CD4-positive, alpha-beta T cell treated with Interleukin-4 for 4 hours (primary cell): Measurements from ENCODE around the gene TRIM22.
"Not testable (repeated sequence)": the region's sequence is repeated elsewhere in the genome, so short reads cannot be mapped to it uniquely, and the experiment has no call there.

ENCODE experiments used
- DNase-seq: peaks from one replicate; pipeline ENCODE4 v3.0.0-alpha.2; 2020

The TRIM22 gene

GRCh38 chr11:5691238-5691963 is 1.8 kb downstream of the TRIM22 start:
- peak; percentile 10 for DNase-seq

DNA sequence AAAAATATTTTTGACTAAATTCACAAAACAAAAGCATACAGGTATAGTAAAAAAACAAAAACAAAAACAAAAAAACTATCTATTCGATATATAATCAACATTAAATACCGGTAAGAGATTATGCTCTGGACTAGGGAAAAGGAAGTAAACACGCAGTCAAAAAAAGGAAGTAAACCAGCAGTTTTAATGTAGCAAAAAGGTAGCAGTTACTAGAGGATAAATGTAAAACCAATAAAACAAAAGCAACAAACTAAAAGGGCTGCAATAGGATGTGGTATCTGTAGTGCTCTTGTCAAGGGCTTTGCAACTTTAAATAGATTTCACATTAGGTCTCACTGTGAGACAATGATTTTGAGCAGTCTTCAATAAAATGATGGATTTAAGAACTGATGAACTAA is 2.4 kb downstream of the TRIM22 start:
- peak; percentile 30 for DNase-seq

DNA sequence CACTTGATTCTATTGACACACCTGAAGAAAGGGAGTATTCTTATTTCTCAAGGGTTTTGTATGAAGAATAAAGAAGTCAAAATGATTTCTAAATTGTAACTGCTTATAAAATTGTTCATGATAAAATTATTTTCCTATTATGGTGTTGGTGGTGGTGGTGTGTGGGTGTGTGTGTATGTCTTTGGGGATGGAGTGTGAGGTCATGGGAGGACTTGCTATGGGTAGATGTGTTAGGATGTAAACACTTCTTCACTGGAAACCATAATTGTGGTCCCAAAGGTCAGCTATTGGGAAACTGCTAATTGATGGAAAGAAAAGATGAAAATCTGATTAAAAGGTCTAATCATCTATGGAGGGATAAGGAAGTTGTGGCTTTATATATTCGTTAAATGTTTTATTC is 5.1 kb downstream of the TRIM22 start:
- no peak for DNase-seq

GRCh38 chr11:5695580-5695979 is 6.0 kb downstream of the TRIM22 start:
- no peak for DNase-seq

DNA sequence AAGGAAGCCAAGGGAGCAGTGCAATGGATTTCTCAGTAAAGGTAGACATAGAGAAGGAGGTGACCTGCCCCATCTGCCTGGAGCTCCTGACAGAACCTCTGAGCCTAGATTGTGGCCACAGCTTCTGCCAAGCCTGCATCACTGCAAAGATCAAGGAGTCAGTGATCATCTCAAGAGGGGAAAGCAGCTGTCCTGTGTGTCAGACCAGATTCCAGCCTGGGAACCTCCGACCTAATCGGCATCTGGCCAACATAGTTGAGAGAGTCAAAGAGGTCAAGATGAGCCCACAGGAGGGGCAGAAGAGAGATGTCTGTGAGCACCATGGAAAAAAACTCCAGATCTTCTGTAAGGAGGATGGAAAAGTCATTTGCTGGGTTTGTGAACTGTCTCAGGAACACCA is 6.6 kb downstream of the TRIM22 start:
- DNase-seq: no peak

- DNase-seq: no peak
Measured at GRCh38 chr11:5698281-5698680, 8.7 kb downstream of the TRIM22 start.

- DNase-seq: no peak
Measured at GRCh38 chr11:5700421-5701054, 10.9 kb downstream of the TRIM22 start.

GRCh38 chr11:5701055-5701577 is 11.5 kb downstream of the TRIM22 start:
- no peak for DNase-seq

- no peak for DNase-seq
Measured at GRCh38 chr11:5703741-5704536, 14.3 kb downstream of the TRIM22 start.

GRCh38 chr11:5705688-5706087 is 16.1 kb downstream of the TRIM22 start:
- DNase-seq: no peak

DNA sequence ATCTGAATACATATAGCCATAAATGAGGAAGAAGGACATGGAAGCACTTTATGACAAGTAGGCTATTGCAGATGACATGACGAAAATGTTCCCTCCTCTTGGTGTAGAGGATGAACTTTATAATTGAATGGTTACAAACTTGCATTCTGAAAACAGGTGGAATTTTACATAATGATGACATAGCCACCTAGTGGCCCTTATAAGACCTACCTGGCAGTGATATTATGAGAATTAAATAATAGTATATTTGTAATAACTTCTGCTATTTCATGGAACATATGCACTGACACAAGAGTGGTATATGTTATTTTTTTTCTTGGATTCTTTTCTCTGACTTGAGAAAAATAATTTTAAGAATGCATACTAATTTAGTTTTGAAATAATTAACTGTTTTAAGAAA is 22.9 kb downstream of the TRIM22 start:
- peak; percentile 38 for DNase-seq

DNA sequence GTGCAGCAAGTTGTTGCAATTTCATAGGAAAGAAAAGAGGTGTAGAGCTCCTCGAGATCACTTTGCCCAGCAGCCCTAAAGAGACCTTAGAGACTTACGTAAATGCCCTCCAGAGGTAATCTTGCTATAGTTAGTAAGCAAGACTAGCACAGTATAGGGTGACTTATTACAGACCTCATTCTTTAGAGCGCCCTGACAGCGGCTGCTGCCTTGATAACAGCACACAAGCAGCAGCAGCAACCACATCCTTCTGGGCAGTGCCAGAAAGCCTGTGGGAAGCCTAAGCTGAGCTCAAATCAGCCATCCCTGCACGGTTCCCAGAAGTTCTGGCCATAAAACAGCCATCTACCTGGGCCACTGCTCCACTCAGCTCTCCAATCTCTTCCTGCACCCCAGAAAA is 24.1 kb downstream of the TRIM22 start:
- no peak for DNase-seq

- not testable (repeated sequence) for DNase-seq
Measured at GRCh38 chr11:5716518-5716917, 26.9 kb downstream of the TRIM22 start.

GRCh38 chr11:5719703-5720495 is 30.3 kb downstream of the TRIM22 start:
- no peak for DNase-seq

DNA sequence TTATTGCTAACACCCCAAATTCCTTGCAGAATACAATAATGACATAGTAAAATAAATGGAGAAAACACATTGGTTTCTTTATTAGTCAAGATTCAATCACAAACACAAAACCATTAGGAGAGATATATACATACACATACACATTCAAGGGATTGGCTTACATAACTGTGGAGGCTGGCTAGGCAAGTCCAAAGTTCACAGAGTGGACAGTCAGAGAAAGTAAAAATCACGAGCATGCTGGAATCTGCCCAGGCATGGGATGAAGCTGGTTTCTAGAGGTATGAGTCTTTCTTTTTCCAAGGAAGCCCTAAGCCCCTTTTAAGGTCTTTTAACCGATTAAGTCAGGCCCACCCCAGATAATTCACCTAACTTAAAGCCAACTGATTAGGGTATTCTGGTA is 33.0 kb downstream of the TRIM22 start:
- no peak for DNase-seq

DNA sequence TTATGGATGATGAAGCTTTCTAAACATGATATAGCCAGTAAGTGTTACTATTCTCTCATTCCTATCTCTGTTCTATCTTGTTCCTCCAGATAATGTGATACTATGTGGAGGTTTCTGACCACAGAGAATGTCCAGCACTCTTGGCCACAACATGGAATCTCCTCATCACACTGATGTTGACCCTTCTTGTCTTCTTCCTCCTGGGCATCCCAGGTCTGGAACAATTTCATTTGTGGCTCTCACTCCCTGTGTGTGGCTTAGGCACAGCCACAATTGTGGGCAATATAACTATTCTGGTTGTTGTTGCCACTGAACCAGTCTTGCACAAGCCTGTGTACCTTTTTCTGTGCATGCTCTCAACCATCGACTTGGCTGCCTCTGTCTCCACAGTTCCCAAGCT is 36.8 kb downstream of the TRIM22 start:
- DNase-seq: no peak

- DNase-seq: no peak
Measured at GRCh38 chr11:5727691-5728090, 38.1 kb downstream of the TRIM22 start.

DNA sequence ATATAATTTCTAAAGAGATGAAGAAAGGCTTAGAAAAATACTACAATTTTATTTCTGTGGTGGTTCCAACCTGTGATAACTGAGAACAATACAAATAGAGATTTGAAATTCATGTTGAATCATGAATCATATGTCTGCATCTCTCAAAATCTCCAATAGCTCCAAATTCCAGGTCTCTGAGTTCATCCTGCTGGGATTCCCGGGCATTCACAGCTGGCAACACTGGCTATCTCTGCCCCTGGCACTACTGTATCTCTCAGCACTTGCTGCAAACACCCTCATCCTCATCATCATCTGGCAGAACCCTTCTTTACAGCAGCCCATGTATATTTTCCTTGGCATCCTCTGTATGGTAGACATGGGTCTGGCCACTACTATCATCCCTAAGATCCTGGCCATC is 46.8 kb downstream of the TRIM22 start, which contains the start of gene OR56B1:
TSS of gene OR56B1 (plus strand) at position 53 of the 400 bp plus-strand sequence. CDS start at position 122, 69 bp downstream.
- no peak for DNase-seq

DNA sequence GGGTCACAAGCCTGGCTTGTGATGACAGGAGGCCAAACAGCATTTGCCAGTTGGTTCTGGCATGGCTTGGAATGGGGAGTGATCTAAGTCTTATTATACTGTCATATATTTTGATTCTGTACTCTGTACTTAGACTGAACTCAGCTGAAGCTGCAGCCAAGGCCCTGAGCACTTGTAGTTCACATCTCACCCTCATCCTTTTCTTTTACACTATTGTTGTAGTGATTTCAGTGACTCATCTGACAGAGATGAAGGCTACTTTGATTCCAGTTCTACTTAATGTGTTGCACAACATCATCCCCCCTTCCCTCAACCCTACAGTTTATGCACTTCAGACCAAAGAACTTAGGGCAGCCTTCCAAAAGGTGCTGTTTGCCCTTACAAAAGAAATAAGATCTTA is 47.5 kb downstream of the TRIM22 start:
- no peak for DNase-seq

DNA sequence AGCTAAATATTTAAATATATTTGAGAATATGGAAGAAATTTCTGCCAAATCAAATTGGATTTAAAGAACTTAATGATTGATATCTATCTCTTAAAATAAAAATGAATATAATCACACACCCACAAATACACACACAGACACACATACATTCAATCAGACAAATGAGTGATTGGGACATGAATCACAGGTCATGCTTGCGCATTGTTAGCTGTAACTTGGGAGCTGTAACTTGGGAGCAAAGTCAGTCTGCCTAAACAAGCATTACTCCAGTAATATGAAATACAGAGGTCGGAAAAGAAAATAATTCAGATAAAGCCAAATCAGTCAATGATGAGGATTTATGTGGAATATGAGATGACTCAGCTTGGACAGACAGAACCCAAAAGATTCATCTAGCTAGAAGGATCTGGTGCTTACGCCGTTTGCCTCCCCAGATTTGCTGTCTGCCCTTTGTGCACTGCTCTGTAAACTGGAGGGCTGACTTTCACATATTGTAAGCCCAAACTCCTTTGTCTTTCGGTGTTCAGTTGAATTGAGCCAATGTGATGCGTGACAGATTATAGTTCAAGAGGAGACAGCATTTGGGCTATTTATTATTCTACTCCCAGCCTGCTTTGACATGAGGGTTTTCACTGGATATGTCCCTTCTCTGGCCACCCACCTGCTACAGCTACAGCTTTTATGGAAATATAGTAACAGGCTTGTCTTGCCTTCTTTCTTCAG is 48.2 kb downstream of the TRIM22 start:
- DNase-seq: no peak

DNA sequence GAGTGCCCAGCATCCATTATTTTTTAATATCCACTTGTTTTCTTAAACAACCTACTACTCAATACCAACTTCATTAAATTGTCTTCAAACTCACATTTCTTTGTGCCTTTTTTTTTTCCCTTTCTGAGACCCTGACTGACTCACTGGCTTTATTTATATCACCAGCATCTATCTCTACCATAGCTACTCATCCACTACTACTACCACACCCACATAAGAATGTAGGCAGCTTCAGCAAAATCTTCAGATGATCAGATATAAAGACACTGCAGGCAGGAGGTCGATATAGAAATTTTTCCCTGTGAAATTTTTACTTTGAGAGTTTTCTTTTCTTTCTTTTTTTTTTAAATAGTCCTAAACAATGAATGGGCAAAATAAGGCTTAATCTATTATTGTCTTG is 48.8 kb downstream of the TRIM22 start:
- DNase-seq: no peak

DNA sequence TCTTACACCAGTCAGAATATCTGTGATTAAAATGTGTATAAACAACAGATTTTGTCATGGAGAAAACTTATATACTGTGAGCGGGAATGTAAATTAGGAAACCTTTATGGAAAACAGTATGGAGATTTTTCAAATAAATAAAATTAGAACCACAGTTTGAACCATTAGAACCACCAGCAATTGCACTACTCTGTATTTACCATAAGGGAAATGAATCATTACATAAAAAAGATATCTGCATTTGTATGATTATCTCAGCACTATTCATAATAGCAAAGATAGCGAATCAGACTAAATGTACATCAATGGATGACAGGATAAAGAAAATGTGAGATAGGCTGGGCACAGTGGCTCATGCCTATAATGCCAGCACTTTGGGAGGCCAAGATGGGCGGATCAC is 57.0 kb downstream of the TRIM22 start:
- DNase-seq: no peak
